ENCODE results near the gene UBE2J1.
A peak's percentile ranks its signal among the peaks of the same experiment; 100 is the strongest.
"Not testable (repeated sequence)": the region's sequence is repeated elsewhere in the genome, so short reads cannot be mapped to it uniquely, and the experiment has no call there.

The UBE2J1 gene

GRCh38 chr6:89352278-89353117 lies at the start of gene UBE2J1:
Gene UBE2J1 (minus strand): TSS chr6:89352722. CDS start chr6:89352569, 153 bp downstream.
- DNase-seq (ENCODE audit: low spot score): peak; percentile 79

- DNase-seq (ENCODE audit: low spot score): no peak
Measured at GRCh38 chr6:89400912-89401399, 48.4 kb upstream of the UBE2J1 start.

GRCh38 chr6:89400050-89400449 lies 47.5 kb upstream of the UBE2J1 start:
- no peak for DNase-seq (ENCODE audit: low spot score)

- no peak for DNase-seq (ENCODE audit: low spot score)
Measured at GRCh38 chr6:89398762-89399525, 46.4 kb upstream of the UBE2J1 start.

- DNase-seq (ENCODE audit: low spot score): not testable (repeated sequence)
Measured at GRCh38 chr6:89397884-89398283, 45.4 kb upstream of the UBE2J1 start.

- DNase-seq (ENCODE audit: low spot score): no peak
Measured at GRCh38 chr6:89393659-89394058, 41.1 kb upstream of the UBE2J1 start.

GRCh38 chr6:89392823-89393222 lies 40.3 kb upstream of the UBE2J1 start:
- no peak for DNase-seq (ENCODE audit: low spot score)

- no peak for DNase-seq (ENCODE audit: low spot score)
Measured at GRCh38 chr6:89388846-89389245, 36.3 kb upstream of the UBE2J1 start.

GRCh38 chr6:89387516-89388201 lies 35.1 kb upstream of the UBE2J1 start:
- no peak for DNase-seq (ENCODE audit: low spot score)

GRCh38 chr6:89386917-89387491 lies 34.5 kb upstream of the UBE2J1 start:
- DNase-seq (ENCODE audit: low spot score): no peak

- no peak for DNase-seq (ENCODE audit: low spot score)
Measured at GRCh38 chr6:89385846-89386245, 33.3 kb upstream of the UBE2J1 start.

GRCh38 chr6:89385156-89385667 lies 32.7 kb upstream of the UBE2J1 start:
- no peak for DNase-seq (ENCODE audit: low spot score)

- DNase-seq (ENCODE audit: low spot score): no peak
Measured at GRCh38 chr6:89381031-89381430, 28.5 kb upstream of the UBE2J1 start.

- no peak for DNase-seq (ENCODE audit: low spot score)
Measured at GRCh38 chr6:89379281-89379680, 26.8 kb upstream of the UBE2J1 start.

- DNase-seq (ENCODE audit: low spot score): no peak
Measured at GRCh38 chr6:89378628-89379027, 26.1 kb upstream of the UBE2J1 start.

GRCh38 chr6:89375427-89376267 lies 23.1 kb upstream of the UBE2J1 start:
- peak; percentile 79 for DNase-seq (ENCODE audit: low spot score)

- no peak for DNase-seq (ENCODE audit: low spot score)
Measured at GRCh38 chr6:89372506-89372901, 20.0 kb upstream of the UBE2J1 start.

GRCh38 chr6:89371849-89372505 lies 19.5 kb upstream of the UBE2J1 start:
- peak; percentile 41 for DNase-seq (ENCODE audit: low spot score)

GRCh38 chr6:89368999-89369398 lies 16.5 kb upstream of the UBE2J1 start:
- no peak for DNase-seq (ENCODE audit: low spot score)

GRCh38 chr6:89368107-89368506 lies 15.6 kb upstream of the UBE2J1 start:
- DNase-seq (ENCODE audit: low spot score): no peak

All from SW480 (cell line).